Liver (tissue), 9 donors: ENCODE measurements around the gene HID1. TPM values are rescaled to one million over a fixed set of nuclear protein-coding genes. Genes with fewer than 3 reads are reported as not detected.

Experiments
- DNase-seq: peaks from one replicate; pipeline ENCODE4 v3.0.0-alpha.2; 2017; ENCODE audit warnings: low spot score
- H3K27ac ChIP-seq, 2 donors: one replicate each; pipeline ENCODE4 v1.7.0; 2013; ENCODE audit warnings: inconsistent platforms in 2 of 2, low read length in 2 of 2, control low read depth in 1 of 2, low read depth in 1 of 2, mild to moderate bottlenecking in 1 of 2
- H3K27me3 ChIP-seq, 4 donors: one replicate each; pipeline versions ENCODE4 v1.6.1 to v1.7.0; 2013; ENCODE audit warnings: low read length in 3 of 4, inconsistent platforms in 1 of 4, mild to moderate bottlenecking in 1 of 4, moderate library complexity in 1 of 4; ENCODE audit not compliant: control insufficient read depth in 4 of 4, insufficient read depth in 4 of 4
- H3K36me3 ChIP-seq, 4 donors: one replicate each; pipeline versions ENCODE4 v1.6.1 to v1.7.0; 2013; ENCODE audit warnings: low read length in 3 of 4, mild to moderate bottlenecking in 3 of 4, low read depth in 1 of 4, moderate library complexity in 1 of 4; ENCODE audit not compliant: control insufficient read depth in 4 of 4, insufficient read depth in 3 of 4
- H3K4me1 ChIP-seq, 4 donors: one replicate each; pipeline versions ENCODE4 v1.6.1 to v1.7.0; 2013; ENCODE audit warnings: low read length in 3 of 4, mild to moderate bottlenecking in 3 of 4, moderate library complexity in 1 of 4; ENCODE audit not compliant: control insufficient read depth in 4 of 4, insufficient read depth in 4 of 4
- H3K4me3 ChIP-seq, 3 donors: one replicate each; pipeline versions ENCODE4 v1.6.1 to v1.7.0; 2013; ENCODE audit warnings: low read length in 3 of 3, control low read depth in 1 of 3, low read depth in 1 of 3, mild to moderate bottlenecking in 1 of 3
- H3K9ac ChIP-seq, 2 donors: one replicate each; pipeline ENCODE4 v1.7.0; 2013; ENCODE audit warnings: low read length in 2 of 2, mild to moderate bottlenecking in 2 of 2, moderate library complexity in 2 of 2, control low read depth in 1 of 2, low read depth in 1 of 2
- H3K9me3 ChIP-seq, 4 donors: one replicate each; pipeline versions ENCODE4 v1.6.1 to v1.7.0; 2013; ENCODE audit warnings: low read length in 3 of 4; ENCODE audit not compliant: control insufficient read depth in 4 of 4
- CTCF ChIP-seq: fragments of 150-350 bp; IDR thresholded peaks from 2 replicates; pipeline ENCODE4 v1.5.1; 2017; ENCODE audit warnings: improper control_type of control experiment, low read depth, low read length; ENCODE audit not compliant: missing input control
- EGR1 ChIP-seq, 2 donors: IDR thresholded peaks; 2 replicates each; pipeline ENCODE4 v1.6.1; 2016 to 2018; ENCODE audit warnings: antibody characterized with exemption in 2 of 2, low read depth in 2 of 2
- FOXA1 ChIP-seq: IDR thresholded peaks from 2 replicates; pipeline ENCODE4 v1.6.1; 2016; ENCODE audit warnings: antibody characterized with exemption
- FOXA2 ChIP-seq: IDR thresholded peaks from 2 replicates; pipeline ENCODE4 v1.6.1; 2016; ENCODE audit warnings: antibody characterized with exemption
- GABPA ChIP-seq, 2 donors: IDR thresholded peaks in 1 of 2; conservative IDR thresholded peaks in 1 of 2; 2 replicates each; pipeline ENCODE4 v1.6.1; 2016; ENCODE audit warnings: antibody characterized with exemption in 2 of 2, mild to moderate bottlenecking in 1 of 2, moderate library complexity in 1 of 2
- HNF4A ChIP-seq, 2 donors: conservative IDR thresholded peaks; 2 replicates each; pipeline ENCODE4 v1.6.1; 2016; ENCODE audit warnings: antibody characterized with exemption in 2 of 2, mild to moderate bottlenecking in 2 of 2
- HNF4G ChIP-seq: IDR thresholded peaks from 2 replicates; pipeline ENCODE4 v1.6.1; 2016; ENCODE audit warnings: antibody characterized with exemption
- JUND ChIP-seq, 2 donors: IDR thresholded peaks; 2 replicates each; pipeline ENCODE4 v1.6.1; 2016; ENCODE audit warnings: antibody characterized with exemption in 2 of 2
- MAX ChIP-seq: IDR thresholded peaks from 2 replicates; pipeline ENCODE4 v1.6.1; 2016; ENCODE audit warnings: antibody characterized with exemption
- NR2F2 ChIP-seq: IDR thresholded peaks from 2 replicates; pipeline ENCODE4 v1.6.1; 2016; ENCODE audit warnings: antibody characterized with exemption
- RAD21 ChIP-seq, 2 donors: IDR thresholded peaks; 2 replicates each; pipeline ENCODE4 v1.6.1; 2016; ENCODE audit warnings: antibody characterized with exemption in 2 of 2, mild to moderate bottlenecking in 2 of 2
- REST ChIP-seq: IDR thresholded peaks from 2 replicates; pipeline ENCODE4 v1.6.1; 2016; ENCODE audit warnings: antibody characterized with exemption, mild to moderate bottlenecking
- RXRA ChIP-seq, 2 donors: IDR thresholded peaks; 2 replicates each; pipeline ENCODE4 v1.6.1; 2017 to 2018; ENCODE audit warnings: antibody characterized with exemption in 2 of 2, mild to moderate bottlenecking in 1 of 2
- SP1 ChIP-seq: IDR thresholded peaks from 2 replicates; pipeline ENCODE4 v1.6.1; 2018; ENCODE audit warnings: antibody characterized with exemption, mild to moderate bottlenecking
- TAF1 ChIP-seq: conservative IDR thresholded peaks from 2 replicates; pipeline ENCODE4 v1.6.1; 2016; ENCODE audit warnings: antibody characterized with exemption, mild to moderate bottlenecking
- YY1 ChIP-seq: IDR thresholded peaks from 2 replicates; pipeline ENCODE4 v1.6.1; 2016; ENCODE audit warnings: antibody characterized with exemption, mild to moderate bottlenecking
- ZBTB33 ChIP-seq: IDR thresholded peaks from 2 replicates; pipeline ENCODE4 v1.6.1; 2016; ENCODE audit warnings: antibody characterized with exemption
- WGBS: extraction: QIAGEN DNeasy Blood & Tissue Kit; methylation state at CpG from one replicate; pipeline ENCODE4 v1.1.7; 2013; 5-methylcytosine and 5-hydroxymethylcytosine counted together
- polyA plus RNA-seq, 2 donors: library from polyadenylated mRNA; stranded (reverse) in 1 of 2; unstranded in 1 of 2; fragments of 200-250 nt in 1 of 2; fragments of >200 nt in 1 of 2; fragmentation: Nextera tagmentation in 1 of 2; extraction: Ambion mirVana in 1 of 2; gene quantifications; one replicate each; pipeline versions ENCODE4 v1.2.1 to v1.2.3, GENCODE V29; 2013 to 2015
- total RNA-seq, 2 donors: library from RNA; depleted of rRNA; stranded (reverse); fragments of >200 nt; gene quantifications; one replicate each; pipeline ENCODE4 v1.2.3, GENCODE V29; 2014
- TF ChIP-seq, protein P1 (sequence below): IDR thresholded peaks from 2 replicates; pipeline ENCODE4 v1.6.1; 2016; ENCODE audit warnings: antibody characterized with exemption
- donor health status: healthy.
- donor health status: healthy.
- donor health status: healthy.
- donor health status: healthy.
- donor health status: healthy.

HID1 gene
- total and polyA plus RNA-seq, 4 donors = 2.7 to 6.2 (median 3.7) TPM

DNA sequence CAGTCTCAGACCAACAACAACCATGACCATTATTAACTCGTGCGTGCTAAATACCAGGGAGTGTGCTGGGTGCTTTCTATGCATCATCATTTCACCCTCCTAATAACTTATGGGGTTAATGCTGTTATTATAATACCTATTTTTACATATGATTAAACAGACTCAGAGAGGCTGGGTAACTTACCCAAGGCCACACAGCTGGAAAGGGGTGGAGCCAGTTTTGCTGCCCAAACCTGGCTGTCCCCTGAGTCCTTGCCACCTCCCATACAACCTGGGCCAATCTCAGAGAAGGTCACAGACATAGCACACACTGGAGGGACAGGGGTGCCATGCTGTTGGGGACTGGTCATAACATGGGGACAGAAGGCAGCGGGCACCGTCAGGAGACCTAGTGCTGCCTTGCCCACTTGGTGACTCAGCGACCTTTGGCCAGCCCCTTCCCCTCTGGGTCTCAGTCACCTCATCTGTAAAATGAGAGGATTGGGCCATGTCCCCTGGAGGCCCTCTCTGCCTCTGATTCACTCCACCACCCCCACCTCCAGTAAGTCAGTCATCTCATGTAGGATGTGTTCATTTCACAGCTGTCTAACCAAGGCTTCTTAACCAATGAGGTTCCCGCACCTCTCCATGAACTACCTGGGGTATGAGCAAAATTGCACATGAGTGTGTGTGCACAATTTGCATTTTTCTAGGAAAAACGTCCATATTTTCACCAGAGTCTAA is 67.7 kb downstream of the HID1 start:
- Histone ChIP-seq H3K36me3 (no peaks in the 10 kb centered on the region), H3K9me3 (no peaks in the 10 kb centered on the region), H3K27me3 (peaks cover 0 to 3% (median under 1%) of the 10 kb centered on the region in 4 donors), H3K4me1 (no peaks in the 10 kb centered on the region), H3K4me3 (no peak overlapping the region), H3K27ac (no peak overlapping the region), H3K9ac (no peak overlapping the region)
- WGBS = 77% methylated on average over 7 of the region's 7 CpGs
- no peak for DNase-seq
- TF ChIP-seq CTCF (no peak), HNF4G (no peak), ZBTB33 (no peak), FOXA1 (no peak), RAD21 (IDR thresholded peaks at IDR 0.05) (no peak), YY1 (no peak), GABPA (IDR thresholded peaks at IDR 0.05 in 1 of 2, conservative IDR thresholded peaks at IDR 0.05 in 1 of 2) (no peak), NR2F2 (no peak), FOXA2 (no peak)
- TF ChIP-seq, protein P1, sequence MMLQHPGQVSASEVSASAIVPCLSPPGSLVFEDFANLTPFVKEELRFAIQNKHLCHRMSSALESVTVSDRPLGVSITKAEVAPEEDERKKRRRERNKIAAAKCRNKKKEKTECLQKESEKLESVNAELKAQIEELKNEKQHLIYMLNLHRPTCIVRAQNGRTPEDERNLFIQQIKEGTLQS = no peak

DNA sequence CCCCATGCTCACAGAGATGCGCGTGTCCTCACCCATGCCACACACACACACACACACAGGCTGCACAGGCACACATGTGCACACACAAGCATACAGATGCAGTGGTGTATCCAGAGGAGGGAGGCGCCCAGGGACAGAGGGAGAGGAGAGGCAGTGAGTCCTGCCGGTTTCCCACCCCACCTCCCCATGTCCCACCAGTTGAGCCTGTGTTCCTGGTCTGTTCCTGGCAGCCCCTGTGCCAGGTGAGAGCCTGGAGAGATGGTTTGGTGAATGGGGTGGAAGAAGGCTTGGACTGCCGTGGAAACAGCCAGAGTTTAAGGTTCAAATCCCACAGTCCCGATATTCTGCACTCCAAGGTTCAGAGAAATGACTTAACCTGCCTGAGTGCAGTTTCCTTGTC is 68.9 kb downstream of the HID1 start:
- Histone ChIP-seq H3K27me3 (peaks cover 0 to 3% (median under 1%) of the 10 kb centered on the region in 4 donors), H3K9ac (no peak overlapping the region), H3K9me3 (no peaks in the 10 kb centered on the region), H3K27ac (no peak overlapping the region), H3K4me3 (no peak overlapping the region), H3K4me1 (no peaks in the 10 kb centered on the region), H3K36me3 (no peaks in the 10 kb centered on the region)
- 67% methylated on average over 6 of the region's 6 CpGs for WGBS
- TF ChIP-seq, protein P1 = no peak
- no peak for TF ChIP-seq ZBTB33
- no peak for TF ChIP-seq NR2F2
- TF ChIP-seq MAX = no peak
- no peak for TF ChIP-seq HNF4A (conservative IDR thresholded peaks at IDR 0.05)
- TF ChIP-seq CTCF = no peak
- TF ChIP-seq TAF1 = no peak
- no peak for TF ChIP-seq FOXA1
- no peak for TF ChIP-seq EGR1 (IDR thresholded peaks at IDR 0.05; ENCODE audit: low read depth in 2 of 2)
- TF ChIP-seq YY1 = no peak
- no peak for TF ChIP-seq GABPA (IDR thresholded peaks at IDR 0.05 in 1 of 2, conservative IDR thresholded peaks at IDR 0.05 in 1 of 2)
- no peak for TF ChIP-seq HNF4G
- TF ChIP-seq RXRA (IDR thresholded peaks at IDR 0.05) = no peak
- no peak for TF ChIP-seq RAD21 (IDR thresholded peaks at IDR 0.05)
- no peak for TF ChIP-seq JUND (IDR thresholded peaks at IDR 0.05)
- TF ChIP-seq SP1 = no peak
- no peak for TF ChIP-seq REST
- no peak for TF ChIP-seq FOXA2
- no peak for DNase-seq
